Body of pancreas (tissue), 4 donors: ENCODE data around the gene CLNK.

Source experiments
- CTCF ChIP-seq, 7 experiments: fragments of 450-650 bp in 4 of 7; fragments of 200-600 bp in 3 of 7; sonication (generic) in 3 of 7; IDR thresholded peaks; one replicate each; pipeline ENCODE4 v1.5.1; 2016 to 2019; ENCODE audit warnings: antibody characterized with exemption in 7 of 7
- POLR2A ChIP-seq, 3 donors: fragments of 450-650 bp; IDR thresholded peaks; one replicate each; pipeline ENCODE4 v1.6.1; 2016; ENCODE audit warnings: antibody characterized with exemption in 3 of 3, mild to moderate bottlenecking in 2 of 3

DNA sequence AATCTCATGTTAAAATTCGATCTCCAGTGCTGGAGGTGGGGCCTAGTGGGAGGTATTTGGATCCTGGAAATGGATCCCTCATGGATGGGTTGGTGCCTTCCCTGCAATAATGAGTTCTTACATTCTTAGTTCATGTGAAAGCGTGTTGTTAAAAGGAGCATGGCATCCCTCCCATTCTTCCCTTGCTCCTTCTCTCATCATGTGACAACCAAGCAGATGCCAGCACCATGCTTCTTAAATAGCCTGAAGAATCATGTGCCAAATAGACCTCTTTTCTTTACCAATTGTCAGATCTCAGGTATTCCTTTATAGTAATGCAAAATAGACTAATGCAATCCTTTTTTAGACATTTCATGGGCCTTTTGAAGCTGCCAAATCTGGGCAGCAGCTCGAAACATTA is 29.0 kb upstream of the CLNK start:
- no peak for TF ChIP-seq POLR2A (IDR thresholded peaks at IDR 0.05)
- no peak for TF ChIP-seq CTCF (IDR thresholded peaks at IDR 0.05)
